A549 (cell line): ENCODE data around the gene PRR15. TPM values are rescaled to one million over a fixed set of nuclear protein-coding genes. Genes with fewer than 3 reads are reported as not detected.

ENCODE experiments used
- ATAC-seq, 2 experiments: fragments of 200-7000 bp in 1 of 2; fragments of >200 bp in 1 of 2; cut with Nextera tagmentation in 1 of 2; cut with Tn5 transposase in 1 of 2; 3 replicates each; pipeline versions ENCODE4 v1.8.0 to v1.9.1; 2018 to 2020; ENCODE audit warnings: mild to moderate bottlenecking in 1 of 2, moderate library complexity in 1 of 2
- CTCF ChIA-PET: fragments of 300-600 bp; sonication (Branson Sonifier 250); formaldehyde crosslinking; extraction: SDS; loops from one replicate; lab custom pipeline; 2021; ENCODE audit warnings: antibody characterized with exemption, inconsistent platforms; lab: Yijun Ruan, JAX
- POLR2A ChIA-PET: fragments of 350-600 bp; formaldehyde crosslinking; extraction: SDS; loops from one replicate; lab custom pipeline; 2021; ENCODE audit warnings: antibody characterized with exemption, inconsistent platforms; lab: Yijun Ruan, JAX
- DNase-seq, 2 experiments: peaks; one replicate each; pipeline versions ENCODE4 v3.0.0 to v3.0.0-alpha.2; 2011 to 2016; ENCODE audit warnings: low read depth in 1 of 2, low spot score in 1 of 2
- FAIRE-seq: peaks from 2 replicates; lab custom pipeline; 2011; peaks lifted over from hg19 to GRCh38; lab: Jason Lieb, UNC
- H3K27ac ChIP-seq, 2 experiments: fragments of >200 bp; sonication (Bioruptor Twin); formaldehyde crosslinking; 3 replicates each; pipeline ENCODE4 v1.5.1; 2016 to 2017
- H3K4me1 ChIP-seq: fragments of >200 bp; sonication (Bioruptor Twin); formaldehyde crosslinking; 3 replicates; pipeline ENCODE4 v1.6.1; 2016
- H3K4me2 ChIP-seq: fragments of >200 bp; sonication (Bioruptor Twin); formaldehyde crosslinking; 3 replicates; pipeline ENCODE4 v1.6.1; 2016
- H3K4me3 ChIP-seq: fragments of >200 bp; sonication (Bioruptor Twin); formaldehyde crosslinking; 3 replicates; pipeline ENCODE4 v1.5.1; 2016
- H3K9me3 ChIP-seq: fragments of >200 bp; sonication (Bioruptor Twin); formaldehyde crosslinking; 3 replicates; pipeline ENCODE4 v1.6.1; 2016
- BHLHE40 ChIP-seq: IDR thresholded peaks from 2 replicates; pipeline ENCODE4 v1.6.1; 2012; ENCODE audit warnings: low read depth, low read length, inconsistent platforms
- CBX2 ChIP-seq: fragments of 200-600 bp; sonication (generic); IDR thresholded peaks from 2 replicates; pipeline ENCODE4 v1.6.1; 2016; ENCODE audit warnings: low read depth, mild to moderate bottlenecking, borderline replicate concordance
- CBX8 ChIP-seq: fragments of 200-600 bp; sonication (generic); IDR thresholded peaks from 2 replicates; pipeline ENCODE4 v1.6.1; 2016
- CTCF ChIP-seq: fragments of >200 bp; sonication (Bioruptor Twin); formaldehyde crosslinking; IDR thresholded peaks from 3 replicates; pipeline ENCODE4 v1.5.1; 2016
- EHMT2 ChIP-seq: fragments of 200-600 bp; sonication (generic); IDR thresholded peaks from 2 replicates; pipeline ENCODE4 v1.6.1; 2016; ENCODE audit warnings: antibody characterized with exemption, low read depth, mild to moderate bottlenecking, moderate library complexity
- EP300 ChIP-seq, 2 experiments: fragments of >200 bp; sonication (Bioruptor Twin); formaldehyde crosslinking; IDR thresholded peaks; 2 replicates in 1 of 2; 3 replicates in 1 of 2; pipeline ENCODE4 v1.6.1; 2016 to 2017
- ESRRA ChIP-seq: fragments of 150-350 bp; IDR thresholded peaks from 2 replicates; pipeline ENCODE4 v1.6.1; 2014; ENCODE audit warnings: mild to moderate bottlenecking, low read length, borderline replicate concordance
- FOSB ChIP-seq: fragments of 250-450 bp; sonication (Bioruptor Pico); IDR thresholded peaks from 2 replicates; pipeline ENCODE4 v1.5.0; 2020; ENCODE audit warnings: mild to moderate bottlenecking, moderate library complexity
- FOSL2 ChIP-seq, 2 experiments: fragments of 450-650 bp in 1 of 2; fragments of >200 bp in 1 of 2; sonication (Bioruptor Twin) in 1 of 2; formaldehyde crosslinking; IDR thresholded peaks; 2 replicates each; pipeline versions ENCODE4 v1.5.0 to v1.6.1; 2016 to 2020; ENCODE audit warnings: mild to moderate bottlenecking in 1 of 2, moderate library complexity in 1 of 2
- HDAC2 ChIP-seq: fragments of 200-600 bp; sonication (generic); IDR thresholded peaks from 2 replicates; pipeline ENCODE4 v1.6.1; 2016
- HEYL ChIP-seq: fragments of 250-450 bp; sonication (Bioruptor Pico); IDR thresholded peaks from 2 replicates; pipeline ENCODE4 v1.8.0; 2021; ENCODE audit warnings: mild to moderate bottlenecking, moderate library complexity
- HMGXB4 ChIP-seq: fragments of 250-450 bp; sonication (Bioruptor Pico); IDR thresholded peaks from 2 replicates; pipeline ENCODE4 v1.5.0; 2021; ENCODE audit warnings: mild to moderate bottlenecking, moderate library complexity, borderline replicate concordance
- HOXA7 ChIP-seq: fragments of 250-450 bp; sonication (Bioruptor Pico); IDR thresholded peaks from 2 replicates; pipeline ENCODE4 v1.5.0; 2020; ENCODE audit warnings: mild to moderate bottlenecking, moderate library complexity
- HOXB13 ChIP-seq: fragments of 250-450 bp; sonication (Bioruptor Pico); IDR thresholded peaks from 2 replicates; pipeline ENCODE4 v1.5.0; 2020; ENCODE audit warnings: low read depth, mild to moderate bottlenecking, moderate library complexity
- KDM1A ChIP-seq: fragments of 200-600 bp; sonication (generic); IDR thresholded peaks from 2 replicates; pipeline ENCODE4 v1.6.1; 2016; ENCODE audit warnings: low read depth, mild to moderate bottlenecking
- MAX ChIP-seq: IDR thresholded peaks from 2 replicates; pipeline ENCODE4 v1.6.1; 2012
- NPAS2 ChIP-seq: fragments of 250-450 bp; sonication (Bioruptor Pico); IDR thresholded peaks from 2 replicates; pipeline ENCODE4 v1.8.0; 2022; ENCODE audit warnings: mild to moderate bottlenecking, moderate library complexity, borderline replicate concordance
- NR3C1 ChIP-seq: fragments of >200 bp; sonication (Bioruptor Twin); formaldehyde crosslinking; IDR thresholded peaks from 3 replicates; pipeline ENCODE4 v1.6.1; 2017
- PBX3 ChIP-seq: IDR thresholded peaks from 2 replicates; pipeline ENCODE4 v1.6.1; 2012
- POLR2A ChIP-seq: IDR thresholded peaks from 2 replicates; pipeline ENCODE4 v1.6.1; 2012; ENCODE audit warnings: mild to moderate bottlenecking, low read length
- RARB ChIP-seq: fragments of 250-450 bp; sonication (Bioruptor Pico); IDR thresholded peaks from 2 replicates; pipeline ENCODE4 v1.8.0; 2021; ENCODE audit warnings: mild to moderate bottlenecking, moderate library complexity
- RCOR1 ChIP-seq: fragments of 150-350 bp; IDR thresholded peaks from 2 replicates; pipeline ENCODE4 v1.6.1; 2014; ENCODE audit warnings: antibody characterized with exemption, low read length, low read depth
- RFX5 ChIP-seq: fragments of 450-650 bp; IDR thresholded peaks from 2 replicates; pipeline ENCODE4 v1.7.1; 2014; ENCODE audit warnings: antibody characterized with exemption, mild to moderate bottlenecking, moderate library complexity
- RNF2 ChIP-seq: fragments of 200-600 bp; sonication (generic); IDR thresholded peaks from 2 replicates; pipeline ENCODE4 v1.6.1; 2016; ENCODE audit warnings: low read depth, mild to moderate bottlenecking, antibody characterized with exemption, moderate library complexity, borderline replicate concordance
- SMC3 ChIP-seq: fragments of >200 bp; sonication (Bioruptor Twin); formaldehyde crosslinking; IDR thresholded peaks from 3 replicates; pipeline ENCODE4 v1.6.1; 2018; ENCODE audit warnings: inconsistent platforms
- ZC3H11A ChIP-seq: fragments of 450-650 bp; IDR thresholded peaks from 2 replicates; pipeline ENCODE4 v1.6.1; 2014; ENCODE audit warnings: antibody characterized with exemption, mild to moderate bottlenecking
- ZSCAN20 ChIP-seq: fragments of 250-450 bp; sonication (Bioruptor Pico); IDR thresholded peaks from 2 replicates; pipeline ENCODE4 v1.8.0; 2022; ENCODE audit warnings: mild to moderate bottlenecking, moderate library complexity
- WGBS: methylation state at CpG from one replicate; pipeline ENCODE4 v1.1.6; 2017; ENCODE audit errors: missing lambda C conversion rate; 5-methylcytosine and 5-hydroxymethylcytosine counted together
- polyA plus RNA-seq, 4 experiments: library from polyadenylated mRNA; depleted of rRNA in 3 of 4; stranded (reverse); fragments of >200 nt; fragmentation: RNase III in 1 of 4; extraction: RNeasy Plus Mini Kit Qiagen cat#74134 plus additional on column Dnase treatment in 1 of 4; gene quantifications; 2 replicates in 3 of 4; 3 replicates in 1 of 4; pipeline ENCODE4 v1.2.3, GENCODE V29; 2011 to 2017

Gene PRR15
- polyA plus RNA-seq, 2 of the 4 experiments (the other 2 are of a cell fraction) = 1.6 to 2.5 TPM

- H3K4me3 ChIP-seq = no peak overlapping the region
- CTCF ChIA-PET = no interaction called here
- 85% methylated on average over 3 of the region's 3 CpGs for WGBS
Observed at GRCh38 chr7:29596593-29597178, 33.1 kb downstream of the PRR15 start.

GRCh38 chr7:29597266-29597665 is 33.6 kb downstream of the PRR15 start:
- Histone ChIP-seq H3K27ac (no peak overlapping the region), H3K4me1 (no peaks in the 10 kb centered on the region; the same call in 2 of the 3 replicates), H3K4me3 (no peak overlapping the region), H3K4me2 (no peak overlapping the region), H3K9me3 (no peaks in the 10 kb centered on the region)
- no peak for FAIRE-seq
- 100% methylated on average over 2 of the region's 2 CpGs for WGBS
- ATAC-seq = no peak
- TF ChIP-seq SMC3 (no peak), ZC3H11A (no peak), PBX3 (no peak), FOSB (CRISPR knock-in tag) (no peak), BHLHE40 (no peak), CBX2 (no peak), ZSCAN20 (CRISPR knock-in tag) (no peak), ESRRA (no peak), HMGXB4 (CRISPR knock-in tag) (no peak), NR3C1 (no peak), RARB (CRISPR knock-in tag) (no peak), RCOR1 (no peak), FOSL2 (IDR thresholded peaks at IDR 0.05) (no peak), FOSL2 (CRISPR knock-in tag; IDR thresholded peaks at IDR 0.05) (no peak), NPAS2 (CRISPR knock-in tag) (no peak), MAX (no peak), RNF2 (no peak)
- DNase-seq = no peak
- CTCF ChIA-PET = no interaction called here
- POLR2A ChIA-PET = interaction anchor here (0.7 kb wide), 1 partner anchor 864 kb away, joined by 9 read pairs; no protein-coding TSS in a partner anchor

More at GRCh38 chr7:29596593-29597178, 33.1 kb downstream of the PRR15 start:
- POLR2A ChIA-PET = no interaction called here
- Histone ChIP-seq H3K9me3 (no peaks in the 10 kb centered on the region), H3K27ac (no peak overlapping the region), H3K4me1 (no peaks in the 10 kb centered on the region; the same call in 2 of the 3 replicates), H3K4me2 (no peak overlapping the region)
- no peak for TF ChIP-seq CTCF
- no peak for TF ChIP-seq EP300 (IDR thresholded peaks at IDR 0.05)
- no peak for TF ChIP-seq RNF2
- TF ChIP-seq RARB (CRISPR knock-in tag) = no peak
- TF ChIP-seq HOXA7 = no peak
- no peak for TF ChIP-seq HDAC2
- no peak for TF ChIP-seq KDM1A
- TF ChIP-seq HOXB13 (CRISPR knock-in tag) = no peak
- no peak for TF ChIP-seq RFX5
- no peak for TF ChIP-seq SMC3
- TF ChIP-seq EHMT2 = no peak
- no peak for TF ChIP-seq POLR2A
- TF ChIP-seq CBX8 = no peak
- TF ChIP-seq HEYL = no peak
- no peak for TF ChIP-seq ZC3H11A
- no peak for ATAC-seq
- DNase-seq = no peak
- no peak for FAIRE-seq
